Measurements from ENCODE around the gene RAB8A.
A peak's percentile ranks its signal among the peaks of the same experiment; 100 is the strongest.

The RAB8A gene

GRCh38 chr19:16127776-16128371 is 16.2 kb downstream of the RAB8A start:
- no peak overlapping the region for H3K4me3 ChIP-seq (ENCODE audit: severe bottlenecking)
- DNase-seq (ENCODE audit: low spot score) (no peak), ATAC-seq (ENCODE audit: low read depth) (no peak)
- H3K27ac ChIP-seq (ENCODE audit: poor library complexity, severe bottlenecking): no peak overlapping the region
- no peaks in the 10 kb centered on the region for H3K27me3 ChIP-seq (ENCODE audit: insufficient read depth, poor library complexity, severe bottlenecking)
- H3K9me3 ChIP-seq (ENCODE audit: severe bottlenecking): no peaks in the 10 kb centered on the region
- no peak for TF ChIP-seq CTCF (IDR thresholded peaks at IDR 0.05; ENCODE audit: poor library complexity, severe bottlenecking)
- no peaks in the 10 kb centered on the region for H3K4me1 ChIP-seq (ENCODE audit: insufficient read depth, poor library complexity, severe bottlenecking)
- H3K36me3 ChIP-seq (ENCODE audit: low read depth): peaks cover 85% of the 10 kb centered on the region

GRCh38 chr19:16131648-16132047 is 20.0 kb downstream of the RAB8A start:
- ATAC-seq (ENCODE audit: low read depth) (no peak), DNase-seq (ENCODE audit: low spot score) (no peak)
- Histone ChIP-seq H3K27me3 (ENCODE audit: insufficient read depth, poor library complexity, severe bottlenecking) (no peaks in the 10 kb centered on the region), H3K9me3 (ENCODE audit: severe bottlenecking) (no peaks in the 10 kb centered on the region), H3K27ac (ENCODE audit: poor library complexity, severe bottlenecking) (no peak overlapping the region), H3K36me3 (ENCODE audit: low read depth) (peaks cover 65% of the 10 kb centered on the region), H3K4me1 (ENCODE audit: insufficient read depth, poor library complexity, severe bottlenecking) (no peaks in the 10 kb centered on the region), H3K4me3 (ENCODE audit: severe bottlenecking) (no peak overlapping the region)
- TF ChIP-seq CTCF (IDR thresholded peaks at IDR 0.05; ENCODE audit: poor library complexity, severe bottlenecking): no peak

- Histone ChIP-seq H3K4me3 (ENCODE audit: severe bottlenecking) (no peak overlapping the region), H3K9me3 (ENCODE audit: severe bottlenecking) (no peaks in the 10 kb centered on the region), H3K27ac (ENCODE audit: poor library complexity, severe bottlenecking) (no peak overlapping the region), H3K4me1 (ENCODE audit: insufficient read depth, poor library complexity, severe bottlenecking) (no peaks in the 10 kb centered on the region), H3K36me3 (ENCODE audit: low read depth) (peaks cover 45% of the 10 kb centered on the region), H3K27me3 (ENCODE audit: insufficient read depth, poor library complexity, severe bottlenecking) (no peaks in the 10 kb centered on the region)
- no peak for TF ChIP-seq CTCF (IDR thresholded peaks at IDR 0.05; ENCODE audit: poor library complexity, severe bottlenecking)
- no peak for DNase-seq (ENCODE audit: low spot score)
- peak; percentile 45; the same call in 1 of the 3 replicates for ATAC-seq (ENCODE audit: low read depth)
Measured at GRCh38 chr19:16133818-16134217, 22.1 kb downstream of the RAB8A start.

- no peak overlapping the region for H3K4me3 ChIP-seq (ENCODE audit: severe bottlenecking)
- H3K4me1 ChIP-seq (ENCODE audit: insufficient read depth, poor library complexity, severe bottlenecking): no peaks in the 10 kb centered on the region
- ATAC-seq (ENCODE audit: low read depth) (no peak), DNase-seq (ENCODE audit: low spot score) (no peak)
- no peak for TF ChIP-seq CTCF (IDR thresholded peaks at IDR 0.05; ENCODE audit: poor library complexity, severe bottlenecking)
- peaks cover 38% of the 10 kb centered on the region for H3K36me3 ChIP-seq (ENCODE audit: low read depth)
- H3K27me3 ChIP-seq (ENCODE audit: insufficient read depth, poor library complexity, severe bottlenecking): no peaks in the 10 kb centered on the region
- H3K9me3 ChIP-seq (ENCODE audit: severe bottlenecking): no peaks in the 10 kb centered on the region
- H3K27ac ChIP-seq (ENCODE audit: poor library complexity, severe bottlenecking): no peak overlapping the region
Measured at GRCh38 chr19:16134510-16134909, 22.8 kb downstream of the RAB8A start.

GRCh38 chr19:16135430-16136127 is 23.9 kb downstream of the RAB8A start:
- Histone ChIP-seq H3K4me1 (ENCODE audit: insufficient read depth, poor library complexity, severe bottlenecking) (no peaks in the 10 kb centered on the region), H3K27me3 (ENCODE audit: insufficient read depth, poor library complexity, severe bottlenecking) (no peaks in the 10 kb centered on the region), H3K36me3 (ENCODE audit: low read depth) (peaks cover 27% of the 10 kb centered on the region), H3K9me3 (ENCODE audit: severe bottlenecking) (no peaks in the 10 kb centered on the region), H3K27ac (ENCODE audit: poor library complexity, severe bottlenecking) (no peak overlapping the region), H3K4me3 (ENCODE audit: severe bottlenecking) (no peak overlapping the region)
- TF ChIP-seq CTCF (IDR thresholded peaks at IDR 0.05; ENCODE audit: poor library complexity, severe bottlenecking): no peak
- DNase-seq (ENCODE audit: low spot score) (no peak), ATAC-seq (ENCODE audit: low read depth) (no peak)
